ENCODE data around the gene RNLS. TPM values are rescaled to one million over a fixed set of nuclear protein-coding genes. Genes with fewer than 3 reads are reported as not detected.

The RNLS gene
- total and polyA plus RNA-seq, 2 of the 4 experiments (the other 2 are of a cell fraction) = 4.5 to 7.0 TPM

DNA sequence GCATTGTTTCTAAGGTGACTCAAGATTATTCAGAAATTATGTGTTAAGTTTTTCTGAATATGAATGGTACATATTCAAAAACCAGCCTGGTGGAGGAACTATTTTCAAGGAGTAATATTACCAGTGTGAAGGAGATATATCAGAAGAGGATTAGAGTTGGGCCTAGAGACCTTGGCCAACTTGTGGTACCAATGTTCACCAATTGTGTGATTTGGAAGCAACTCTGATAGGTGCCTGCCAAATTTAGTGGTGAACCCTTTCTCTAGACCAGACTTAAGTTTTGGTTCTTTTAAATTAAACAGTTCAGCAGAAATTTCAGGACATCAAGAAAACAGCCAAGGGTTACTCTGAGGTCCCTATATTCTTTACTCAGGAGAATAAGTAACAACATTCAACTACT is 88.6 kb downstream of the RNLS start:
- intact Hi-C loops (cut with micrococcal nuclease) = no loop called here

More for the DNA sequence above, 88.6 kb downstream of the RNLS start:
- H3K79me1 ChIP-seq (ENCODE audit: low read depth in 1 of 2, low read length in 2 of 2) = no peaks in the 10 kb centered on the region
- ATAC-seq (ENCODE audit: low read depth) (no peak), DNase-seq (no peak)
- no peak overlapping the region for H3K14ac ChIP-seq (replicated peaks; ENCODE audit: low read depth, low read length)
- H4K20me1 ChIP-seq (ENCODE audit: insufficient read depth, low read length) = no peaks in the 10 kb centered on the region
- H3K56ac ChIP-seq (ENCODE audit: extremely low read depth, insufficient read depth, low read length) = no peak overlapping the region
- H3K18ac ChIP-seq (ENCODE audit: low read depth, low read length) = peak overlapping the region; percentile 69
- H2AK5ac ChIP-seq (ENCODE audit: low read depth, low read length) = no peak overlapping the region
- H4K8ac ChIP-seq (ENCODE audit: low read depth in 2 of 2, low read length in 2 of 2) = no peak overlapping the region
- no TSS peak for BruUV-seq (replicated peaks)
- H2AK9ac ChIP-seq (replicated peaks; ENCODE audit: low read depth, low read length, poor library complexity) = no peak overlapping the region
- no peak overlapping the region for H2BK15ac ChIP-seq (ENCODE audit: low read depth, low read length)
- dilution Hi-C loops (cut with HindIII; ENCODE audit: low sequenced_read_pairs, unreplicated experiment) (no loop called here), in situ Hi-C loops (cut with MboI; ENCODE audit: low sequenced_read_pairs) (no loop called here)
- CTCF ChIA-PET = no interaction called here
- no peaks in the 10 kb centered on the region; the same call in 1 of the 2 replicates for H3K27me3 ChIP-seq (ENCODE audit: control insufficient read depth, insufficient read depth, low read length)
- POLR2A ChIA-PET (ENCODE audit: unreplicated experiment) = no interaction called here
- no peak overlapping the region for H3K27ac ChIP-seq (ENCODE audit: insufficient read depth, low read length)
- H3K4me2 ChIP-seq (ENCODE audit: low read depth, low read length) = no peak overlapping the region
- H3K9ac ChIP-seq (ENCODE audit: low read depth, low read length) = no peak overlapping the region
- no peaks in the 10 kb centered on the region for H3K4me1 ChIP-seq (ENCODE audit: control insufficient read depth, insufficient read depth, low read length)
- no peak overlapping the region for H4K91ac ChIP-seq (ENCODE audit: insufficient read depth, low read depth, low read length)
- no peak overlapping the region for H3K23ac ChIP-seq (ENCODE audit: low read depth, low read length)
- TF ChIP-seq, protein P1, sequence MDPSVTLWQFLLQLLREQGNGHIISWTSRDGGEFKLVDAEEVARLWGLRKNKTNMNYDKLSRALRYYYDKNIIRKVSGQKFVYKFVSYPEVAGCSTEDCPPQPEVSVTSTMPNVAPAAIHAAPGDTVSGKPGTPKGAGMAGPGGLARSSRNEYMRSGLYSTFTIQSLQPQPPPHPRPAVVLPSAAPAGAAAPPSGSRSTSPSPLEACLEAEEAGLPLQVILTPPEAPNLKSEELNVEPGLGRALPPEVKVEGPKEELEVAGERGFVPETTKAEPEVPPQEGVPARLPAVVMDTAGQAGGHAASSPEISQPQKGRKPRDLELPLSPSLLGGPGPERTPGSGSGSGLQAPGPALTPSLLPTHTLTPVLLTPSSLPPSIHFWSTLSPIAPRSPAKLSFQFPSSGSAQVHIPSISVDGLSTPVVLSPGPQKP (IDR thresholded peaks at IDR 0.05; ENCODE audit: borderline replicate concordance, low read depth, low read length) = no peak
- TF ChIP-seq FOS (IDR thresholded peaks at IDR 0.05; ENCODE audit: low read depth, low read length) = no peak
- TF ChIP-seq RAD21 (IDR thresholded peaks at IDR 0.05; ENCODE audit: low read length) = no peak
- no peak for TF ChIP-seq RCOR1 (IDR thresholded peaks at IDR 0.05; ENCODE audit: insufficient replicate concordance, low read length)
- TF ChIP-seq, protein P2, sequence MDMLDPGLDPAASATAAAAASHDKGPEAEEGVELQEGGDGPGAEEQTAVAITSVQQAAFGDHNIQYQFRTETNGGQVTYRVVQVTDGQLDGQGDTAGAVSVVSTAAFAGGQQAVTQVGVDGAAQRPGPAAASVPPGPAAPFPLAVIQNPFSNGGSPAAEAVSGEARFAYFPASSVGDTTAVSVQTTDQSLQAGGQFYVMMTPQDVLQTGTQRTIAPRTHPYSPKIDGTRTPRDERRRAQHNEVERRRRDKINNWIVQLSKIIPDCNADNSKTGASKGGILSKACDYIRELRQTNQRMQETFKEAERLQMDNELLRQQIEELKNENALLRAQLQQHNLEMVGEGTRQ (IDR thresholded peaks at IDR 0.05; ENCODE audit: low read depth, low read length) = no peak
- TF ChIP-seq CEBPB (IDR thresholded peaks at IDR 0.05; ENCODE audit: low read depth, low read length) = no peak
- no peaks in the 10 kb centered on the region for H3K36me3 ChIP-seq (ENCODE audit: control insufficient read depth, insufficient read depth, low read length)
- no peak overlapping the region for H2BK120ac ChIP-seq (ENCODE audit: low read depth, low read length)
- no peak overlapping the region for H2AFZ ChIP-seq (replicated peaks; ENCODE audit: low read length, poor library complexity)
- no peak overlapping the region for H2BK20ac ChIP-seq (ENCODE audit: low read depth, low read length)
- H3K9me3 ChIP-seq (ENCODE audit: control insufficient read depth, insufficient read depth, low read length) = no peaks in the 10 kb centered on the region
- H2BK5ac ChIP-seq (ENCODE audit: low read depth, low read length, poor library complexity, severe bottlenecking) = no peak overlapping the region
- no peaks in the 10 kb centered on the region for H3K9me1 ChIP-seq (ENCODE audit: insufficient read depth, low read length)
- no peak overlapping the region for H3K4ac ChIP-seq (ENCODE audit: low read depth, low read length)
- no peak overlapping the region for H3K4me3 ChIP-seq (ENCODE audit: insufficient read depth, low read depth, low read length)
- no peak overlapping the region; the same call in 1 of the 2 replicates for H4K5ac ChIP-seq (ENCODE audit: low read depth, low read length)

All from IMR-90 (cell line).